ENCODE data around the gene ZC3H15.

Gene ZC3H15

GRCh38 chr2:186486651-186487647, 889 bp downstream of the ZC3H15 start:
- no peaks in the 10 kb centered on the region for H3K36me3 ChIP-seq (ENCODE audit: control insufficient read depth, insufficient read depth, low read length)
- no peaks in the 10 kb centered on the region for H3K9me3 ChIP-seq (ENCODE audit: control insufficient read depth, low read length)
- peak overlapping the region; percentile 98 for H3K27ac ChIP-seq (ENCODE audit: insufficient read depth, low read depth, low read length, poor library complexity, severe bottlenecking)
- peaks cover 4% of the 10 kb centered on the region for H3K4me1 ChIP-seq (ENCODE audit: control insufficient read depth, insufficient read depth, low read length)
- H3K27me3 ChIP-seq (ENCODE audit: control insufficient read depth, insufficient read depth, low read length, poor library complexity, severe bottlenecking): no peaks in the 10 kb centered on the region
- WGBS, 2 experiments: 7% methylated on average over 30 to 31 of the region's 31 CpGs
- H3K4me3 ChIP-seq (ENCODE audit: insufficient read depth, low read depth, low read length): peak overlapping the region; percentile 91

GRCh38 chr2:186493564-186494085, 7.6 kb downstream of the ZC3H15 start:
- H3K27ac ChIP-seq (ENCODE audit: insufficient read depth, low read depth, low read length, poor library complexity, severe bottlenecking): no peak overlapping the region
- no peaks in the 10 kb centered on the region for H3K27me3 ChIP-seq (ENCODE audit: control insufficient read depth, insufficient read depth, low read length, poor library complexity, severe bottlenecking)
- H3K4me1 ChIP-seq (ENCODE audit: control insufficient read depth, insufficient read depth, low read length): no peaks in the 10 kb centered on the region
- 86 to 98% methylated on average over 1 to 2 of the region's 2 CpGs for WGBS, 2 experiments
- no peaks in the 10 kb centered on the region for H3K9me3 ChIP-seq (ENCODE audit: control insufficient read depth, low read length)
- no peak overlapping the region for H3K4me3 ChIP-seq (ENCODE audit: insufficient read depth, low read depth, low read length)
- peaks cover 12% of the 10 kb centered on the region for H3K36me3 ChIP-seq (ENCODE audit: control insufficient read depth, insufficient read depth, low read length)

GRCh38 chr2:186496401-186496800, 10.3 kb downstream of the ZC3H15 start:
- Histone ChIP-seq H3K36me3 (ENCODE audit: control insufficient read depth, insufficient read depth, low read length) (peaks cover 12% of the 10 kb centered on the region), H3K27me3 (ENCODE audit: control insufficient read depth, insufficient read depth, low read length, poor library complexity, severe bottlenecking) (no peaks in the 10 kb centered on the region), H3K9me3 (ENCODE audit: control insufficient read depth, low read length) (no peaks in the 10 kb centered on the region), H3K4me3 (ENCODE audit: insufficient read depth, low read depth, low read length) (no peak overlapping the region), H3K27ac (ENCODE audit: insufficient read depth, low read depth, low read length, poor library complexity, severe bottlenecking) (no peak overlapping the region), H3K4me1 (ENCODE audit: control insufficient read depth, insufficient read depth, low read length) (no peaks in the 10 kb centered on the region)
- 90 to 94% methylated on average over 5 to 7 of the region's 7 CpGs for WGBS, 2 experiments

- peaks cover 12% of the 10 kb centered on the region for H3K36me3 ChIP-seq (ENCODE audit: control insufficient read depth, insufficient read depth, low read length)
- H3K4me1 ChIP-seq (ENCODE audit: control insufficient read depth, insufficient read depth, low read length): no peaks in the 10 kb centered on the region
- H3K4me3 ChIP-seq (ENCODE audit: insufficient read depth, low read depth, low read length): no peak overlapping the region
- no peak overlapping the region for H3K27ac ChIP-seq (ENCODE audit: insufficient read depth, low read depth, low read length, poor library complexity, severe bottlenecking)
- no peaks in the 10 kb centered on the region for H3K9me3 ChIP-seq (ENCODE audit: control insufficient read depth, low read length)
- no peaks in the 10 kb centered on the region for H3K27me3 ChIP-seq (ENCODE audit: control insufficient read depth, insufficient read depth, low read length, poor library complexity, severe bottlenecking)
- 93 to 100% methylated on average over 2 to 3 of the region's 3 CpGs for WGBS, 2 experiments
Observed at GRCh38 chr2:186497928-186498327, 11.9 kb downstream of the ZC3H15 start.

GRCh38 chr2:186498834-186499233, 12.8 kb downstream of the ZC3H15 start:
- H3K27ac ChIP-seq (ENCODE audit: insufficient read depth, low read depth, low read length, poor library complexity, severe bottlenecking): no peak overlapping the region
- H3K4me1 ChIP-seq (ENCODE audit: control insufficient read depth, insufficient read depth, low read length): no peaks in the 10 kb centered on the region
- no peak overlapping the region for H3K4me3 ChIP-seq (ENCODE audit: insufficient read depth, low read depth, low read length)
- WGBS, 2 experiments: 92 to 94% methylated on average over 1 of the region's 1 CpG
- peaks cover 12% of the 10 kb centered on the region for H3K36me3 ChIP-seq (ENCODE audit: control insufficient read depth, insufficient read depth, low read length)
- no peaks in the 10 kb centered on the region for H3K9me3 ChIP-seq (ENCODE audit: control insufficient read depth, low read length)
- H3K27me3 ChIP-seq (ENCODE audit: control insufficient read depth, insufficient read depth, low read length, poor library complexity, severe bottlenecking): no peaks in the 10 kb centered on the region

- H3K27me3 ChIP-seq (ENCODE audit: control insufficient read depth, insufficient read depth, low read length, poor library complexity, severe bottlenecking): no peaks in the 10 kb centered on the region
- H3K4me3 ChIP-seq (ENCODE audit: insufficient read depth, low read depth, low read length): no peak overlapping the region
- peaks cover 19% of the 10 kb centered on the region for H3K36me3 ChIP-seq (ENCODE audit: control insufficient read depth, insufficient read depth, low read length)
- no peaks in the 10 kb centered on the region for H3K4me1 ChIP-seq (ENCODE audit: control insufficient read depth, insufficient read depth, low read length)
- whole genome bisulfite sequencing, 2 experiments: 90 to 96% methylated on average over 3 of the region's 5 CpGs
- no peak overlapping the region for H3K27ac ChIP-seq (ENCODE audit: insufficient read depth, low read depth, low read length, poor library complexity, severe bottlenecking)
- no peaks in the 10 kb centered on the region for H3K9me3 ChIP-seq (ENCODE audit: control insufficient read depth, low read length)
Observed at GRCh38 chr2:186503827-186504606, 18.0 kb downstream of the ZC3H15 start.

- no peaks in the 10 kb centered on the region for H3K4me1 ChIP-seq (ENCODE audit: control insufficient read depth, insufficient read depth, low read length)
- no peak overlapping the region for H3K27ac ChIP-seq (ENCODE audit: insufficient read depth, low read depth, low read length, poor library complexity, severe bottlenecking)
- WGBS, 2 experiments: 93 to 97% methylated on average over 3 of the region's 3 CpGs
- H3K27me3 ChIP-seq (ENCODE audit: control insufficient read depth, insufficient read depth, low read length, poor library complexity, severe bottlenecking): no peaks in the 10 kb centered on the region
- H3K4me3 ChIP-seq (ENCODE audit: insufficient read depth, low read depth, low read length): no peak overlapping the region
- H3K36me3 ChIP-seq (ENCODE audit: control insufficient read depth, insufficient read depth, low read length): peaks cover 25% of the 10 kb centered on the region
- H3K9me3 ChIP-seq (ENCODE audit: control insufficient read depth, low read length): no peaks in the 10 kb centered on the region
Observed at GRCh38 chr2:186508263-186508662, 22.2 kb downstream of the ZC3H15 start.

GRCh38 chr2:186515376-186515775, 29.3 kb downstream of the ZC3H15 start:
- Histone ChIP-seq H3K27ac (ENCODE audit: insufficient read depth, low read depth, low read length, poor library complexity, severe bottlenecking) (no peak overlapping the region), H3K4me3 (ENCODE audit: insufficient read depth, low read depth, low read length) (no peak overlapping the region), H3K9me3 (ENCODE audit: control insufficient read depth, low read length) (no peaks in the 10 kb centered on the region), H3K4me1 (ENCODE audit: control insufficient read depth, insufficient read depth, low read length) (no peaks in the 10 kb centered on the region), H3K36me3 (ENCODE audit: control insufficient read depth, insufficient read depth, low read length) (no peaks in the 10 kb centered on the region), H3K27me3 (ENCODE audit: control insufficient read depth, insufficient read depth, low read length, poor library complexity, severe bottlenecking) (no peaks in the 10 kb centered on the region)
- 94 to 100% methylated on average over 3 of the region's 3 CpGs for WGBS, 2 experiments

- WGBS, 2 experiments: 60 to 86% methylated on average over 1 of the region's 1 CpG
Observed at GRCh38 chr2:186516396-186516795, 30.3 kb downstream of the ZC3H15 start.

GRCh38 chr2:186517090-186517489, 31.0 kb downstream of the ZC3H15 start:
- Histone ChIP-seq H3K4me3 (ENCODE audit: insufficient read depth, low read depth, low read length) (no peak overlapping the region), H3K4me1 (ENCODE audit: control insufficient read depth, insufficient read depth, low read length) (no peaks in the 10 kb centered on the region), H3K27ac (ENCODE audit: insufficient read depth, low read depth, low read length, poor library complexity, severe bottlenecking) (no peak overlapping the region), H3K27me3 (ENCODE audit: control insufficient read depth, insufficient read depth, low read length, poor library complexity, severe bottlenecking) (no peaks in the 10 kb centered on the region), H3K9me3 (ENCODE audit: control insufficient read depth, low read length) (no peaks in the 10 kb centered on the region), H3K36me3 (ENCODE audit: control insufficient read depth, insufficient read depth, low read length) (peaks cover 3% of the 10 kb centered on the region)

More at GRCh38 chr2:186516396-186516795, 30.3 kb downstream of the ZC3H15 start:
- H3K27ac ChIP-seq (ENCODE audit: insufficient read depth, low read depth, low read length, poor library complexity, severe bottlenecking): no peak overlapping the region
- H3K4me1 ChIP-seq (ENCODE audit: control insufficient read depth, insufficient read depth, low read length): no peaks in the 10 kb centered on the region
- H3K27me3 ChIP-seq (ENCODE audit: control insufficient read depth, insufficient read depth, low read length, poor library complexity, severe bottlenecking): no peaks in the 10 kb centered on the region
- no peaks in the 10 kb centered on the region for H3K9me3 ChIP-seq (ENCODE audit: control insufficient read depth, low read length)
- H3K4me3 ChIP-seq (ENCODE audit: insufficient read depth, low read depth, low read length): no peak overlapping the region
- peaks cover 3% of the 10 kb centered on the region for H3K36me3 ChIP-seq (ENCODE audit: control insufficient read depth, insufficient read depth, low read length)

Data from ectodermal cell (in vitro differentiated cells).